ENCODE data around the gene PTTG1IP.

Gene PTTG1IP

GRCh38 chr21:44855572-44855971 is 17.9 kb downstream of the PTTG1IP start:
- no peak overlapping the region for H3K4me3 ChIP-seq (ENCODE audit: low read length in 2 of 2)
- H3K4me1 ChIP-seq (ENCODE audit: control insufficient read depth, insufficient read depth, low read length) = peaks cover 3% of the 10 kb centered on the region
- H3K36me3 ChIP-seq (ENCODE audit: control insufficient read depth in 2 of 2, insufficient read depth in 2 of 2, low read length in 2 of 2) = peaks cover 42 to 56% of the 10 kb centered on the region in 2 donors
- no peak overlapping the region for H3K9ac ChIP-seq (ENCODE audit: low read length in 2 of 2)
- no peaks in the 10 kb centered on the region for H3K27me3 ChIP-seq (ENCODE audit: control insufficient read depth in 1 of 2, insufficient read depth in 2 of 2, low read length in 2 of 2)
- H3K27ac ChIP-seq (ENCODE audit: low read length) = no peak overlapping the region
- H3K9me3 ChIP-seq (ENCODE audit: control insufficient read depth in 2 of 2, low read length in 2 of 2) = no peaks in the 10 kb centered on the region

DNA sequence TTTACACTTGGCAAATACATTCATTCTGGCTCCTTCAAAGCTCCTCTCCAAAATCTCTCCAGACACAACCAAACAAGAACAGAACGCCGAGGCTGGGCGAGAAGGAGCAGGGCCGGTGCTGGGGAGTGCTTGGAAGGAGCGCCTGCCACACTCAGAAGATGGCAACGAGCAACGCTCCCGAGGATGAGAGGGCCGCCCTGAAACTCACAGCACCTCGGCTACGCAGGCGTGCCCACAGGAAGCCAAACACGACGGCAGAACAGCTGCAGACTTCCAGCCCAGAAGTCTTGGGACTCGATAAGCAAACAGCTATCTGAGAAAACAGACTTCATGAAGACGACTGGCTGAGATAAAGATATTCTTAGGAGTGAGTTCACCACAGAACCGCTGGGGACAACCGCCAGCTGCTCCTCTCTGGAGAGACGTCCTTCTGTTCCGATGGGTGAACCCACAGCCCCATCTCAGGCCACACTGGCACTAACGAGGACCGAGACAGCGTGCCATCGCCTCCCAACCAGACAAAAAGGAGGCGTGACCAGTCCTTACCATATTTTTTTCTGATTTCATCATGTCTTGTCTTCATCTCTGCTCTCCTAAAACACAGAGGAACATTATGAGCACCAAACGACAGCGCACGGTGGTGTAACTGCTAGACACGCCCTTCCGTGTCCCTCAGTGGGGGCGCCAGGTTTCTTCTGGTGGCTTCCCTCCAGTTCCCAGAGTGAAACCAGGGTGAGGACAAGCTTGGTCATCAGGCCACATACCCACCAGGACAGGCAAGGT is 18.6 kb downstream of the PTTG1IP start:
- no peaks in the 10 kb centered on the region for H3K27me3 ChIP-seq (ENCODE audit: control insufficient read depth in 1 of 2, insufficient read depth in 2 of 2, low read length in 2 of 2)
- no peak overlapping the region for H3K9ac ChIP-seq (ENCODE audit: low read length in 2 of 2)
- H3K4me1 ChIP-seq (ENCODE audit: control insufficient read depth, insufficient read depth, low read length) = peaks cover 3% of the 10 kb centered on the region
- H3K9me3 ChIP-seq (ENCODE audit: control insufficient read depth in 2 of 2, low read length in 2 of 2) = no peaks in the 10 kb centered on the region
- peaks cover 49 to 59% of the 10 kb centered on the region in 2 donors for H3K36me3 ChIP-seq (ENCODE audit: control insufficient read depth in 2 of 2, insufficient read depth in 2 of 2, low read length in 2 of 2)
- H3K4me3 ChIP-seq (ENCODE audit: low read length in 2 of 2) = no peak overlapping the region
- H3K27ac ChIP-seq (ENCODE audit: low read length) = no peak overlapping the region

- H3K36me3 ChIP-seq (ENCODE audit: control insufficient read depth in 2 of 2, insufficient read depth in 2 of 2, low read length in 2 of 2) = peaks cover 50 to 59% of the 10 kb centered on the region in 2 donors
- H3K27ac ChIP-seq (ENCODE audit: low read length) = no peak overlapping the region
- no peak overlapping the region for H3K4me3 ChIP-seq (ENCODE audit: low read length in 2 of 2)
Measured at GRCh38 chr21:44854391-44854663, 19.2 kb downstream of the PTTG1IP start.

DNA sequence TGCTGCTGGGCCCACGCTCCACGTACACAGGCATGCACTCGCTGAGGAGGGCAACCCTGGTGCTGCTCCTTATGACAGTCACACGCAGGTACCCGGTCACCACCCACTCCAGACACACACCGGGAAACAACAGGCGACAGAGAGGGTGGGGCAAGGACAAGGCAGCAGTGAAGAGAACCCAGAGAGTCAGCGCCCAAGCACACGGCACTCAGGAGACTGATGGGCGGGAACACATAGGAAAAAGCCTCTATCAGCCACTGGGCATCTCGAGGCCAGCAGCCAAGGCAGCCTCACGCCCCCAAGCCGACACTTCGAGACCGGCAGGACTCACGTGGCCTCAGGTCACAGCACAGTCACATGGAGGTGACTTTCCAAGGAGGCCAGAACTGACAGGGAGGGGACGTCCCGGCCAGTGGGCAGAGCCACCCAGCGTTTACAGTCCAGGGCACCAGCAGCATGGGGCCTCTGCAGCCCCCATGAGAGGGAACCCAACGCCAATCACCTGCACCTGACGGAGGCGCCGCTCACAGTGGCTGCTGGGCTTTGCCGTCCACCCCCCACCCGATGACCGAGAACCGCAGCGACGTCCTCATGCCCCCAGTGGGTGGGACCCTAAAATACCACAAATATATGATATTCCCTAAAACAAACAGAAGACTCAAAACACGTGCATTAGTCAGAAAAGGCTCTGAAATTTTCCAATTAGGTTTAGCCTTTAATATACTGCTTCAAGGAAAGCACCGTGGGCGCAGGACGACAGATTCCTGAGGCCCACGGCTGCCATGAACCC is 19.7 kb downstream of the PTTG1IP start:
- Histone ChIP-seq H3K9me3 (ENCODE audit: control insufficient read depth in 2 of 2, low read length in 2 of 2) (no peaks in the 10 kb centered on the region), H3K9ac (ENCODE audit: low read length in 2 of 2) (no peak overlapping the region), H3K27ac (ENCODE audit: low read length) (no peak overlapping the region), H3K36me3 (ENCODE audit: control insufficient read depth in 2 of 2, insufficient read depth in 2 of 2, low read length in 2 of 2) (peaks cover 45 to 59% of the 10 kb centered on the region in 2 donors), H3K4me1 (ENCODE audit: control insufficient read depth, insufficient read depth, low read length) (peaks cover 3% of the 10 kb centered on the region), H3K27me3 (ENCODE audit: control insufficient read depth in 1 of 2, insufficient read depth in 2 of 2, low read length in 2 of 2) (no peaks in the 10 kb centered on the region), H3K4me3 (ENCODE audit: low read length in 2 of 2) (no peak overlapping the region)

More at GRCh38 chr21:44854391-44854663, 19.2 kb downstream of the PTTG1IP start:
- no peaks in the 10 kb centered on the region for H3K9me3 ChIP-seq (ENCODE audit: control insufficient read depth in 2 of 2, low read length in 2 of 2)
- no peak overlapping the region for H3K9ac ChIP-seq (ENCODE audit: low read length in 2 of 2)
- peaks cover 3% of the 10 kb centered on the region for H3K4me1 ChIP-seq (ENCODE audit: control insufficient read depth, insufficient read depth, low read length)
- no peaks in the 10 kb centered on the region for H3K27me3 ChIP-seq (ENCODE audit: control insufficient read depth in 1 of 2, insufficient read depth in 2 of 2, low read length in 2 of 2)

GRCh38 chr21:44850905-44851657 is 22.4 kb downstream of the PTTG1IP start:
- Histone ChIP-seq H3K27ac (ENCODE audit: low read length) (no peak overlapping the region), H3K4me3 (ENCODE audit: low read length in 2 of 2) (no peak overlapping the region), H3K9me3 (ENCODE audit: control insufficient read depth in 2 of 2, low read length in 2 of 2) (no peaks in the 10 kb centered on the region), H3K9ac (ENCODE audit: low read length in 2 of 2) (no peak overlapping the region), H3K4me1 (ENCODE audit: control insufficient read depth, insufficient read depth, low read length) (peaks cover 9% of the 10 kb centered on the region), H3K36me3 (ENCODE audit: control insufficient read depth in 2 of 2, insufficient read depth in 2 of 2, low read length in 2 of 2) (peaks cover 36 to 52% of the 10 kb centered on the region in 2 donors), H3K27me3 (ENCODE audit: control insufficient read depth in 1 of 2, insufficient read depth in 2 of 2, low read length in 2 of 2) (no peaks in the 10 kb centered on the region)

DNA sequence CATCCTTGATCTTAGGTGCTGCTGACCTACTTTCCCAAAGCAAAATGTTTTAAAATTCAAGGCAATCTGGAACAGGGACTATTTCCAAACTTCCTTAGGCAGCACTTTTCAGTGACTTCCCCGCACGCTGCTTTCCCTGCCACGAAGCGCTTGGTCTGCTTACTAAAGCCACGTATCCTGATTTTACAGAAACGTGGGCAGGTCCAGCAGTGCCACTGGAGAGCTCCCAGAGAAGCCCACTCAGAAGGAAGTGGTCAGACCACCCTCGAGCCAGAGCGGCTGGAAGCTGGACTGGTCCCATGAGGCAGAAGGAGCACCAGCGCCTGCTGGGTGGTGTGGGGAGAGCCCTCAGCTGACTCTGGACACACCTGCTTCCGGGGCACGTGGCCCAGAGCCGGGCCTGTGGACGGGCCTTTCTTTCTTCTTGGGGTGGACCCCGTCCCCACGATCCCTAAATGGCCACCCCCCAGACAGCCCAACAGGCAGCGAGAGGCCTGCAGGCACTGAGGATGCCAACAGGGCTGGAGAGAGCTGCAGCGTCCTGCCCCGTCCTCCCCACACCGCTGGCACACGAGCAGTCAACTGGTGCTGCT is 23.2 kb downstream of the PTTG1IP start:
- Histone ChIP-seq H3K4me3 (ENCODE audit: low read length in 2 of 2) (no peak overlapping the region), H3K27ac (ENCODE audit: low read length) (no peak overlapping the region), H3K9ac (ENCODE audit: low read length in 2 of 2) (no peak overlapping the region), H3K9me3 (ENCODE audit: control insufficient read depth in 2 of 2, low read length in 2 of 2) (no peaks in the 10 kb centered on the region), H3K4me1 (ENCODE audit: control insufficient read depth, insufficient read depth, low read length) (peaks cover 16% of the 10 kb centered on the region), H3K27me3 (ENCODE audit: control insufficient read depth in 1 of 2, insufficient read depth in 2 of 2, low read length in 2 of 2) (peaks cover 4% of the 10 kb centered on the region in 2 donors), H3K36me3 (ENCODE audit: control insufficient read depth in 2 of 2, insufficient read depth in 2 of 2, low read length in 2 of 2) (peaks cover 30 to 45% of the 10 kb centered on the region in 2 donors)

DNA sequence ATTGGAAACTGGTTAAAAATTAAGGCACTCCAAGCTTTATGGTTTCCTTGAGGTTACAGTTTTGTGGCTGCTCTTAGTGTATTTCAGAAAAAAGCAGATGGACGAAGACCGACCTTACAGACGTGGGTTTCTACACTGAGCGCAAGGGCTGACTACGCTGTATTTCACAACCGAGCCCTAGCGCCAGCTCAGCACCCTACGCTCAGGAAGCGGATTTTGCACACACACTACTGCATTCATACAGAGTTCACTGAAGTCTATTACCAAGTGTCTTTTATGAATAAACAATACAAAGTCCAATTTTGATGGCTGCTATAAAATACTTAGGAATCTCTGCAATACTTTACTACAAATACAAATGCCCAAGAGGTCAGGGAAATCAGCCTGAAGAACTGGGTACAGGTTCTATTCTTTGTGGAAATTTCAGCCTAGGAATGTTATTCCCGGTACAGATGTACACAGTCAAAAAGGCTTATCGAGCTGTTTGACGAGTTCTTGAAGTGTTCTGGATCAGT is 23.8 kb downstream of the PTTG1IP start:
- H3K4me1 ChIP-seq (ENCODE audit: control insufficient read depth, insufficient read depth, low read length) = peaks cover 16% of the 10 kb centered on the region
- peaks cover 24 to 40% of the 10 kb centered on the region in 2 donors for H3K36me3 ChIP-seq (ENCODE audit: control insufficient read depth in 2 of 2, insufficient read depth in 2 of 2, low read length in 2 of 2)
- H3K4me3 ChIP-seq (ENCODE audit: low read length in 2 of 2) = no peak overlapping the region
- H3K9me3 ChIP-seq (ENCODE audit: control insufficient read depth in 2 of 2, low read length in 2 of 2) = no peaks in the 10 kb centered on the region
- H3K27ac ChIP-seq (ENCODE audit: low read length) = no peak overlapping the region
- no peak overlapping the region for H3K9ac ChIP-seq (ENCODE audit: low read length in 2 of 2)
- peaks cover 4 to 6% of the 10 kb centered on the region in 2 donors for H3K27me3 ChIP-seq (ENCODE audit: control insufficient read depth in 1 of 2, insufficient read depth in 2 of 2, low read length in 2 of 2)

GRCh38 chr21:44848821-44849521 is 24.5 kb downstream of the PTTG1IP start:
- H3K4me3 ChIP-seq (ENCODE audit: low read length in 2 of 2) = no peak overlapping the region
- H3K27me3 ChIP-seq (ENCODE audit: control insufficient read depth in 1 of 2, insufficient read depth in 2 of 2, low read length in 2 of 2) = peaks cover 6 to 7% of the 10 kb centered on the region in 2 donors
- peaks cover 18 to 33% of the 10 kb centered on the region in 2 donors for H3K36me3 ChIP-seq (ENCODE audit: control insufficient read depth in 2 of 2, insufficient read depth in 2 of 2, low read length in 2 of 2)
- no peaks in the 10 kb centered on the region for H3K9me3 ChIP-seq (ENCODE audit: control insufficient read depth in 2 of 2, low read length in 2 of 2)
- H3K27ac ChIP-seq (ENCODE audit: low read length) = no peak overlapping the region
- no peak overlapping the region for H3K9ac ChIP-seq (ENCODE audit: low read length in 2 of 2)
- H3K4me1 ChIP-seq (ENCODE audit: control insufficient read depth, insufficient read depth, low read length) = peaks cover 16% of the 10 kb centered on the region

GRCh38 chr21:44847261-44848056 is 26.0 kb downstream of the PTTG1IP start:
- H3K4me1 ChIP-seq (ENCODE audit: control insufficient read depth, insufficient read depth, low read length) = peaks cover 16% of the 10 kb centered on the region
- peaks cover 8 to 10% of the 10 kb centered on the region in 2 donors for H3K27me3 ChIP-seq (ENCODE audit: control insufficient read depth in 1 of 2, insufficient read depth in 2 of 2, low read length in 2 of 2)
- no peak overlapping the region for H3K4me3 ChIP-seq (ENCODE audit: low read length in 2 of 2)
- H3K9me3 ChIP-seq (ENCODE audit: control insufficient read depth in 2 of 2, low read length in 2 of 2) = no peaks in the 10 kb centered on the region
- H3K9ac ChIP-seq (ENCODE audit: low read length in 2 of 2) = no peak overlapping the region
- H3K36me3 ChIP-seq (ENCODE audit: control insufficient read depth in 2 of 2, insufficient read depth in 2 of 2, low read length in 2 of 2) = peaks cover 18 to 27% of the 10 kb centered on the region in 2 donors
- no peak overlapping the region for H3K27ac ChIP-seq (ENCODE audit: low read length)
